Smooth muscle cell (in vitro differentiated cells): ENCODE measurements around the gene PARS2. TPM values are rescaled to one million over a fixed set of nuclear protein-coding genes. Genes with fewer than 3 reads are reported as not detected.
"Not testable (repeated sequence)": the region's sequence is repeated elsewhere in the genome, so short reads cannot be mapped to it uniquely, and the experiment has no call there.

ENCODE experiments used
- DNase-seq: peaks from one replicate; lab custom pipeline; 2025; ENCODE audit not compliant: unreplicated experiment; lab: John Stamatoyannopoulos, UW
- H2AFZ ChIP-seq: fragments of 200-600 bp; sonication (generic); 2 replicates; pipeline ENCODE4 v1.6.0; 2016; ENCODE audit warnings: antibody characterized with exemption, low read depth, mild to moderate bottlenecking
- H3F3A ChIP-seq: fragments of 200-600 bp; sonication (generic); 2 replicates; pipeline ENCODE4 v1.6.0; 2017; ENCODE audit warnings: antibody characterized with exemption, low read depth
- H3K27ac ChIP-seq: fragments of 200-600 bp; sonication (generic); 2 replicates; pipeline ENCODE4 v1.5.1; 2016; ENCODE audit warnings: low read depth, mild to moderate bottlenecking
- H3K27me3 ChIP-seq: fragments of 200-600 bp; sonication (generic); 2 replicates; pipeline ENCODE4 v1.6.1; 2016; ENCODE audit warnings: low read depth, mild to moderate bottlenecking
- H3K36me3 ChIP-seq: fragments of 200-600 bp; sonication (generic); 2 replicates; pipeline ENCODE4 v1.5.1; 2016; ENCODE audit warnings: low read depth
- H3K4me1 ChIP-seq: fragments of 200-600 bp; sonication (generic); 2 replicates; pipeline ENCODE4 v1.5.1; 2016; ENCODE audit warnings: low read depth
- H3K4me2 ChIP-seq: fragments of 200-600 bp; sonication (generic); 2 replicates; pipeline ENCODE4 v1.6.0; 2016; ENCODE audit warnings: mild to moderate bottlenecking
- H3K4me3 ChIP-seq: fragments of 200-600 bp; sonication (generic); 2 replicates; pipeline ENCODE4 v1.5.1; 2016; ENCODE audit warnings: mild to moderate bottlenecking
- H3K79me2 ChIP-seq: fragments of 200-600 bp; sonication (generic); 2 replicates; pipeline ENCODE4 v1.6.0; 2016; ENCODE audit warnings: low read depth, mild to moderate bottlenecking
- H3K9ac ChIP-seq: fragments of 200-600 bp; sonication (generic); 2 replicates; pipeline ENCODE4 v1.6.0; 2016; ENCODE audit warnings: low read depth
- H3K9me3 ChIP-seq: fragments of 200-600 bp; sonication (generic); replicated peaks from 2 replicates; pipeline ENCODE4 v1.5.1; 2016; ENCODE audit warnings: low read depth
- H4K20me1 ChIP-seq: fragments of 200-600 bp; sonication (generic); 2 replicates; pipeline ENCODE4 v1.6.0; 2016; ENCODE audit warnings: low read depth
- WGBS: methylation state at CpG from one replicate; pipeline ENCODE4 v1.1.7; 2016; ENCODE audit warnings: low lambda C conversion rate; 5-methylcytosine and 5-hydroxymethylcytosine counted together
- polyA plus RNA-seq: library from polyadenylated mRNA; unstranded; fragments of >200 nt; fragmentation: Nextera tagmentation; extraction: Ambion mirVana; gene quantifications from 2 replicates; pipeline ENCODE4 v1.2.1, GENCODE V29; 2016
- total RNA-seq: library from RNA; depleted of rRNA; stranded (reverse); fragments of >200 nt; gene quantifications from 2 replicates; pipeline ENCODE4 v1.2.3, GENCODE V29; 2014
- TF ChIP-seq, protein P1 (sequence below): fragments of 200-600 bp; sonication (generic); IDR thresholded peaks from 2 replicates; pipeline ENCODE4 v1.5.1; 2017; ENCODE audit warnings: borderline replicate concordance, mild to moderate bottlenecking, antibody characterized with exemption; ENCODE audit not compliant: insufficient read depth, poor library complexity, severe bottlenecking

PARS2 gene
- total and polyA plus RNA-seq, 2 experiments from 2014 or later, result 1.7 to 5.7 TPM

DNA sequence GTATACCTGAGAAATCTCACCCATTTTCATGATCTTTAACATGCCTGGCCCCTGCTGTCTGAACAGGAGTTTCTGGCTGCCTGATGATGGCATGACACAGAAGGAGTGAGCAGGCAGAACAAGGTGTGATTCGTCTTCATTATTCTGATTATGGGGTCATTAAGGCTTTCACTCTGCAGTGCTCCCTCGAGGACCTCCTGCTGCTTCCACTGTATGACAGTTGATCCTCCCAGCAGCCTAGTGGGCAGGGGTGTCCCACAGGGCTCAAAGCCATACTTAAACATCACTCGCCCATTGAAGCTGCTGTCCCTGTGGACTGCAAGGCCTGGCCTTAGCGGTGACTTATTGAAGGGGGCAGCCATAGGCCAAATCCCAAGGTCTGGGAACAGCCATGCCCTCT, 12.7 kb upstream of the PARS2 start:
- no peak overlapping the region for H3K4me3 ChIP-seq
- no peaks in the 10 kb centered on the region for H3K9me3 ChIP-seq
- H4K20me1 ChIP-seq, result no peaks in the 10 kb centered on the region
- H3K27me3 ChIP-seq, result peaks cover 19% of the 10 kb centered on the region
- H3F3A ChIP-seq, result no peaks in the 10 kb centered on the region
- WGBS, result 84% methylated on average over 4 of the region's 4 CpGs
- no peak overlapping the region for H3K4me2 ChIP-seq
- TF ChIP-seq, protein P1, sequence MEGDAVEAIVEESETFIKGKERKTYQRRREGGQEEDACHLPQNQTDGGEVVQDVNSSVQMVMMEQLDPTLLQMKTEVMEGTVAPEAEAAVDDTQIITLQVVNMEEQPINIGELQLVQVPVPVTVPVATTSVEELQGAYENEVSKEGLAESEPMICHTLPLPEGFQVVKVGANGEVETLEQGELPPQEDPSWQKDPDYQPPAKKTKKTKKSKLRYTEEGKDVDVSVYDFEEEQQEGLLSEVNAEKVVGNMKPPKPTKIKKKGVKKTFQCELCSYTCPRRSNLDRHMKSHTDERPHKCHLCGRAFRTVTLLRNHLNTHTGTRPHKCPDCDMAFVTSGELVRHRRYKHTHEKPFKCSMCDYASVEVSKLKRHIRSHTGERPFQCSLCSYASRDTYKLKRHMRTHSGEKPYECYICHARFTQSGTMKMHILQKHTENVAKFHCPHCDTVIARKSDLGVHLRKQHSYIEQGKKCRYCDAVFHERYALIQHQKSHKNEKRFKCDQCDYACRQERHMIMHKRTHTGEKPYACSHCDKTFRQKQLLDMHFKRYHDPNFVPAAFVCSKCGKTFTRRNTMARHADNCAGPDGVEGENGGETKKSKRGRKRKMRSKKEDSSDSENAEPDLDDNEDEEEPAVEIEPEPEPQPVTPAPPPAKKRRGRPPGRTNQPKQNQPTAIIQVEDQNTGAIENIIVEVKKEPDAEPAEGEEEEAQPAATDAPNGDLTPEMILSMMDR, result no peak
- no peak overlapping the region for H3K9ac ChIP-seq
- DNase-seq, result no peak
- H3K79me2 ChIP-seq, result no peaks in the 10 kb centered on the region
- no peak overlapping the region for H2AFZ ChIP-seq
- no peaks in the 10 kb centered on the region for H3K36me3 ChIP-seq
- no peak overlapping the region for H3K27ac ChIP-seq
- H3K4me1 ChIP-seq, result no peaks in the 10 kb centered on the region

DNA sequence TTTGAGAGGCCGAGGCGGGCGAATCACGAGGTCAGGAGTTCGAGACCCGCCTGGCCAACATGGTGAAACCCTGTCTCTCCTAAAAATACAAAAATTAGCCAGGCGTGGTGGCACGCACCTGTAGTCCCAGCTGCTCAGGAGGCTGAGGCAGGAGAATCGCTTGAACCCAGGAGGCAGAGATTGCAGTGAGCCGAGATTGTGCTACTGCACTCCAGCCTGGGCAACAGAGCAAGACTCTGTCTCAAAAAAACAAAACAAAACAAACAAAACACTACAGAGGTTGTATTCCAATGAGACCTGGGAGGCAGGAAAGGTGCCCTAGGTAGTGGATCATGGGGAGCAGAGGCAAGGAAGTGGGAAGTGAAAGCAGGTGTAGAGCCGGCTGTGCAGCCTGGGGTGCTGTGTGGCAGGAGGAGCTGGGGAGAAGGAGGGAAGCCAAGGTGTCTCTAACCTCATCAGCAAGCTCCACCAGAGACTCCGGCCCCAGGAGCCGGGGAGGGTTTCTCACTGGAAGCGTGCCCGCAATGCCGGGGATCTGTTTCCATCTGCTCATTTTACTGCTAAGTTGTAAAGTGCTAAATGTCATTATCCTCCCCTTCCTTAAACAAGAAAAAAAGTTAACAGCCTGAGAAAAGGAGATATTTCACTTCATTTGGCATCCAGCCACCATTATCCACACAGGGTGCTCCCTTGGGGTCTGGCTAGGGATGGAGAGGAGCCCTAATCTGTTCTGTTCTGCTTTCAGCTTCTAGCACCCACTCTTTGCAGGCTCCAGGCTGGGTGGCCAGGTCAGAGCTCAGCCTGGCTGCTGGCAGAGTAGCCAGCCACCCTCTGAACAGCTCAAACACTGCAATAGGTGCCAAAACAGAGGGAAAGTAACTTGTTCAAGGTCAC, 11.8 kb upstream of the PARS2 start:
- 87% methylated on average over 16 of the region's 16 CpGs for WGBS
- not testable (repeated sequence) for H2AFZ ChIP-seq

DNA sequence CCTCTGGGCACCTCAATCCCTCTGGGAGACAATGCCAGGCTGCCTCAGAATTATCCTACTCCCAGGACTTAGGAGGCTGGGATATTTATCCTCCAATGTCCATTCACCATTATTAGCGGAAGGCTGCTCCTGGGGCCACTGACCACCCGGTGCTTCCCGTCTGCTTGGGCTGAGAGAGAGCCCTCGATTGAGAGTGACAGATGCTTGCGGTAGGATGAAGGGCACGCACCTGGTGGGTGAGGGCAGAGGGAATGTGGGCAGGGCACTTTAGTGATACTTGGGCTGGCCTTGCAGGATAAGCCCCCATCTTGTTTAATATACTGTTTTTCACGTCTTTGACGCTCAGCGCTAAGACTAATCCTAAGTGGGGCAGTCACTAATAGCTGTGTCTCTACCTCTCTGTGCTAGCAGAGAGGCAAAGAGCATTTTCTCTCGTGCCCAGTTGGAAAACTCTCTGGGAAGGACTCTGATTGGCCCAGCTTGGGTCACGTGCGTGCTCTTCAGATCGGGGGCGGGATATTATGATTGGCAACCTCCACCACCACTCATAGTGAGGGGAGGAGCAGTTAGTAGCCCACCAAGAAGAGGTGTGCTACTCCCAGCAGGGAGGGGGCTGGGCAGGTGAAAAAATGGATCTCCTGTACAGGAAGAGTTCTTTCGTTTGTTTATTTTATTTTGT, 10.6 kb upstream of the PARS2 start:
- Histone ChIP-seq H3K27ac (no peak overlapping the region), H3F3A (no peaks in the 10 kb centered on the region), H3K4me2 (no peak overlapping the region), H3K79me2 (no peaks in the 10 kb centered on the region), H3K27me3 (peaks cover 6% of the 10 kb centered on the region), H3K9ac (no peak overlapping the region), H3K36me3 (no peaks in the 10 kb centered on the region), H2AFZ (no peak overlapping the region), H4K20me1 (no peaks in the 10 kb centered on the region), H3K9me3 (no peaks in the 10 kb centered on the region), H3K4me3 (no peak overlapping the region), H3K4me1 (no peaks in the 10 kb centered on the region)
- DNase-seq, result no peak
- WGBS, result 59% methylated on average over 14 of the region's 15 CpGs
- TF ChIP-seq, protein P1, result no peak

More for the DNA sequence above, 11.8 kb upstream of the PARS2 start:
- H3K4me2 ChIP-seq, DNase-seq, H3K9me3 ChIP-seq, H3K4me1 ChIP-seq, H3K36me3 ChIP-seq, H3K4me3 ChIP-seq, H3K79me2 ChIP-seq, H3K27ac ChIP-seq, H4K20me1 ChIP-seq, H3K27me3 ChIP-seq, H3K9ac ChIP-seq, H3F3A ChIP-seq: not testable (repeated sequence)

DNA sequence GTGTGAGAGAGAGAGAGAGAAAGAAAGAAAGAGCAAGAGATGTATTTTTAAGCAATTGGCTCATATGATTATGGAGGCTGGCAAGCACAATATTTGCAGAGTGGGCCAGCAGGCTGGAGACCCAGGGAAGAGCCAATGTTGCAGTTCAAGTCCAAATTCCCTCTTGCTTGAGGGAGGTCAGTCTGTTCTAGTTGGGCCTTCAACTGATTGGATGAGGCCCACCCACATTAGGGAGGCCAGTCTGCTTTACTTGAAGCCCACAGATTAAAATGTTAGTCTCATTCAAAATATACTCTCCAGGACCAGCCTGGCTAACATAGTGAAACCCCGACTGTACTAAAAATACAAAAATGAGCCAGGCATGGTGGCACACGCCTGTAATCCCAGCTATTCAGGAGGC, 8.6 kb upstream of the PARS2 start:
- Histone ChIP-seq H2AFZ (no peak overlapping the region), H3K27ac (no peak overlapping the region), H3K4me3 (no peak overlapping the region), H3K36me3 (no peaks in the 10 kb centered on the region), H3K9me3 (no peaks in the 10 kb centered on the region), H3K9ac (no peak overlapping the region), H3F3A (no peaks in the 10 kb centered on the region), H3K27me3 (no peaks in the 10 kb centered on the region), H3K4me2 (no peak overlapping the region), H3K79me2 (no peaks in the 10 kb centered on the region), H3K4me1 (no peaks in the 10 kb centered on the region), H4K20me1 (no peaks in the 10 kb centered on the region)
- 76% methylated on average over 2 of the region's 2 CpGs for WGBS
- TF ChIP-seq, protein P1, result no peak
- no peak for DNase-seq
